ACC112 (cell line): Measurements from ENCODE around the gene PTPRM.

ENCODE experiments used
- H2AFZ ChIP-seq: fragments of 200-600 bp; sonication (generic); one replicate; pipeline ENCODE4 v1.6.0; 2017; ENCODE audit warnings: antibody characterized with exemption, low read length; ENCODE audit not compliant: unreplicated experiment
- H3K27ac ChIP-seq: fragments of 200-600 bp; sonication (generic); 2 replicates; pipeline ENCODE4 v1.5.1; 2014; ENCODE audit warnings: low read depth, mild to moderate bottlenecking, antibody characterized with exemption, low read length, moderate library complexity
- H3K27me3 ChIP-seq: fragments of 200-600 bp; sonication (generic); 2 replicates; pipeline ENCODE4 v1.6.1; 2014; ENCODE audit warnings: mild to moderate bottlenecking, antibody characterized with exemption, low read length, moderate library complexity, mixed read lengths; ENCODE audit not compliant: insufficient read depth
- H3K36me3 ChIP-seq: fragments of 200-600 bp; sonication (generic); 2 replicates; pipeline ENCODE4 v1.6.1; 2016; ENCODE audit warnings: mild to moderate bottlenecking, antibody characterized with exemption, low read length, moderate library complexity, mixed read lengths; ENCODE audit not compliant: insufficient read depth
- H3K4me1 ChIP-seq: fragments of 200-600 bp; sonication (generic); one replicate; pipeline ENCODE4 v1.6.1; 2016; ENCODE audit warnings: low read length, mixed read lengths; ENCODE audit not compliant: insufficient read depth, unreplicated experiment, control insufficient read depth
- H3K4me3 ChIP-seq: fragments of 200-600 bp; sonication (generic); 2 replicates; pipeline ENCODE4 v1.5.1; 2014; ENCODE audit warnings: mild to moderate bottlenecking, low read depth, low read length
- H3K79me2 ChIP-seq: fragments of 200-600 bp; sonication (generic); one replicate; pipeline ENCODE4 v1.6.0; 2016; ENCODE audit warnings: low read length; ENCODE audit not compliant: control insufficient read depth, unreplicated experiment, insufficient read depth

Gene PTPRM

DNA sequence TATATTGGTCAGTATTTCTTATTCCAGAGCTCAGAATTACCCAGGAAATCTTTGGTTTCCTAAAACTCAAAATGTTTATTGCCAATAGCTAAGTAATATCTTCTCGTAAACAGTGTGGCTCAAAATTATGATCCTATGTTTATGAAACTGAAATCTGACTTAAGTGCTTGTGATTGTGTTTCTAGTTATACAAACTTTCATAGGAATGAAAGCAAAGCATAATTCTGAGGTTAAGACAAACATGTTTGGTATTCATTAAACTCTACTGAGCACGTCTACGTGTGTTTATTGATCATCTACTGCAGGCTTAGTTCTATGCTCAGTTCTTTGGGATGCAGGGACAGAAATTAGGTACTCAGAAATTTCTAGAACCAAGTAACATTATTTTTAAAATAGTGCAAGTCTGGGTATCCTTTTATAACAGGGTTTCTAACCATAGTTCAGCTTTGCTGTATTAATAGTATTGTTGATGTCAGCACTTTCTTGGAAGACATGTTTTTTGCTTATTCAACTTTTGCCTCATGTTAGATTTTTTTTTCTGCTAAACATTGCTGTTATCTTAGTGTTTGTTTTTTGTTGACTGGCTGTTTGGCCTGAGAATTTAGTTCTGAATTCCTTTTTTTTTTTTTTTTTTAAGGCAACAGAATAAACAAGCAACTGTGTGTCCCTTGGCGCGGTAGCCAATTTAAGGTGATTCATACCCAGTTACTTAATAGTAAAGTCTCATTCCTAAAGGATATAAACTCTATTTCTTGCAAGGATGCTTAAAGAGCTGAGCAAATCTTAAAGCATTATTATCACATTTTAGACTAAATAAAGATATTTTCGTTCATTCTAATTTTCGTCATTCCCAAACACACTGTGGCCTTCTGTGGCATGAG lies 31.3 kb downstream of the PTPRM start:
- H3K27ac ChIP-seq: peak overlapping the region; percentile 13; the same call in 1 of the 2 replicates
- H3K27me3 ChIP-seq: no peaks in the 10 kb centered on the region
- H3K79me2 ChIP-seq: peaks cover 47% of the 10 kb centered on the region
- H3K4me1 ChIP-seq: peaks cover 43% of the 10 kb centered on the region
- no peaks in the 10 kb centered on the region for H3K36me3 ChIP-seq
- H2AFZ ChIP-seq: no peak overlapping the region
- H3K4me3 ChIP-seq: no peak overlapping the region

- H2AFZ ChIP-seq: no peak overlapping the region
- H3K79me2 ChIP-seq: peaks cover 47% of the 10 kb centered on the region
- H3K36me3 ChIP-seq: no peaks in the 10 kb centered on the region
- H3K4me1 ChIP-seq: peaks cover 43% of the 10 kb centered on the region
- no peak overlapping the region for H3K27ac ChIP-seq
- H3K4me3 ChIP-seq: no peak overlapping the region
- H3K27me3 ChIP-seq: no peaks in the 10 kb centered on the region
Measured at GRCh38 chr18:7600036-7600435, 32.9 kb downstream of the PTPRM start.

DNA sequence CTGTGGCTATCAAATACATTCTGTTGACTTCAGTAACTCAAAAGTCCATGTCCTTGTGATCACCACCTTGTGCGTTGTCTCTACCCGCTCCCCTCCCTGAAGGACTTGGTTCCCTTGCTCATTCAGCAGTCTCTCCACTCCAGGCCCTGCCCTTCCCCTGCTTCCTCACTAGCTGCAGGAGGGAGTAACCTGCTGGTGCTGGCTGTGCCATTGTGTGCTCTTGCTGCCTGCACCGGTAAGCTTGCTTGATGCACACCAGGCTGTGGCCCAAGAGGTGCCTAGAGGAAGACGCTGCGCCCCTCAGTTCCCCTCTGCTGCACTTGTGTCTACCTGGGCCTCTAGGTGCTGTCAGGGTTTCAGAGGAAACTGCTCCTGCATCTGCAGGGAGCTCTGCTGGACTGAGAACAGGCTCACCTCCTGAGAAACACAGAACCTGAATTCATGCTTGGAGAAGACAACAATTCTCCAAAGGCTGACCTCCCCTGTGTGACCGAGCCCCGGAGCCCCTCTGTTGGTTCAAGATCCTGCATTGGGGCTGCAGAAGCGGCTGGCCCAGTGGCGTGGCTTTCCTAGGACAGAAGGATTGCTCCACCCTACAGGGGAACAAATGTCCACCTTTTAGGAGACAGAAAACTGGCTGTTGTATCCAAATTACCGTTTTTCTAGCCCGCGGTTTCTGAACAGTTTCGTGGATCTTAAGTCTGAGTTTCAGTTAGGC lies 33.6 kb downstream of the PTPRM start:
- H3K27me3 ChIP-seq: no peaks in the 10 kb centered on the region
- H2AFZ ChIP-seq: no peak overlapping the region
- H3K4me3 ChIP-seq: no peak overlapping the region
- H3K27ac ChIP-seq: no peak overlapping the region
- H3K79me2 ChIP-seq: peaks cover 50% of the 10 kb centered on the region
- no peaks in the 10 kb centered on the region for H3K36me3 ChIP-seq
- peaks cover 42% of the 10 kb centered on the region for H3K4me1 ChIP-seq

GRCh38 chr18:7601246-7601615 lies 34.1 kb downstream of the PTPRM start:
- H3K4me1 ChIP-seq: peaks cover 37% of the 10 kb centered on the region
- H2AFZ ChIP-seq: no peak overlapping the region
- peaks cover 53% of the 10 kb centered on the region for H3K79me2 ChIP-seq
- no peak overlapping the region for H3K27ac ChIP-seq
- no peaks in the 10 kb centered on the region for H3K36me3 ChIP-seq
- no peak overlapping the region for H3K4me3 ChIP-seq
- no peaks in the 10 kb centered on the region for H3K27me3 ChIP-seq

DNA sequence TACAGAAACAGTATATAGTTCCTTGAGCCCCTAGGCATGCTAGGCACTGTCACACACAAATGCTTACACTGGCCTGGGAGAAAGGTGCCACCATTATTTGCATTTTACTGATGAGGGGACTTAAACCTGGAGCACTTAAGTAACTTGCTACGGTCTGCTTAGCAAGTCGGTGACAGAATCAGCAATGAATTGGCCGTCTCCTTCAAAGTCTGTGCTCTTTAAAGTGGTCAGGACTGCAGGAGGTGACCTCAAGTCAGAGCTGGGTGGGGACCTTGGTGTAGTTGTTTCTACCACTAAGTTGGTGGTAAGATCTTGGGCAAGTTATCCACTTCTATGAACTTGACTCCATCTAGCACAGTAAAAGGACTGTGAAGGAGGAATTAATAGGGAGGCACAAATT lies 34.8 kb downstream of the PTPRM start:
- H3K36me3 ChIP-seq: no peaks in the 10 kb centered on the region
- no peak overlapping the region for H3K4me3 ChIP-seq
- H3K27me3 ChIP-seq: no peaks in the 10 kb centered on the region
- no peak overlapping the region for H2AFZ ChIP-seq
- H3K27ac ChIP-seq: no peak overlapping the region
- peaks cover 37% of the 10 kb centered on the region for H3K4me1 ChIP-seq
- peaks cover 57% of the 10 kb centered on the region for H3K79me2 ChIP-seq

DNA sequence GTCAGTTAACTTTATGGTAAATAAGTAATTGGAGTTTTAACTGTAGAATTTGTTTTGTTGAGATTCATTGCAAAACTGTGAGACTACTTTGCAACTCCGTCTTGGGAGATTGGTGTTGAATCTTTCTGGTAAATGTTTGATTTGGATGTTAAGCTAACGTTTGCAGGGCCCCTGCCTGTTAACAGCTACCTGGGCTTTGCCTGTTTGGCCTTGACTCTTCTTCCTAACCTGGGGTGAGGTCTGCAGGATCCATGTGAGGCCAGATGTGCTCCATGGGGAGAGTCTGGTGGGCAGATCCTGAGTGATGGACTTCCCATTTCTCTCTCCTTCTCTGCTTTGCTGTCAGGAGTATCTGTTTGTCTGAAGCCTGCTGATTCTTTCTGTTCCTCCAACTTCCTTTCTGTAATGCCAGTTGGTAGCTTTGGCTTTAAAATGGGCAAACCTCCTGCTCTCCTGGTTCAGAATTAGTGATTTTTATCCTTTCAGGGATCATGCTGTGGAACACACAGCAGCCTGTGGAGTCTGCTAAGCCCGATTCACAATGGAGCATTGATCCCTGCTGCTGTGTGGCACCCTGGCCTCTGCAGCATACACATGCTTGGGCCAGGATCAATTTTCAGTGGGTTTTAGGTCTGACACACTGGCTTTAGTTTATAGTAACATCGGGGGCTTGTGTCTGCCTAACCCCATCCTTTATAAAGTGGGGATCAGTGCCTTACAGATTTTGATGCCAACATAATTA lies 36.3 kb downstream of the PTPRM start:
- Histone ChIP-seq H2AFZ (no peak overlapping the region), H3K4me3 (no peak overlapping the region), H3K4me1 (peaks cover 34% of the 10 kb centered on the region), H3K27me3 (no peaks in the 10 kb centered on the region), H3K27ac (no peak overlapping the region), H3K36me3 (no peaks in the 10 kb centered on the region), H3K79me2 (peaks cover 66% of the 10 kb centered on the region)

GRCh38 chr18:7604361-7604760 lies 37.2 kb downstream of the PTPRM start:
- Histone ChIP-seq H3K36me3 (no peaks in the 10 kb centered on the region), H3K79me2 (peaks cover 73% of the 10 kb centered on the region), H3K4me3 (no peak overlapping the region)

GRCh38 chr18:7605705-7606104 lies 38.6 kb downstream of the PTPRM start:
- H3K79me2 ChIP-seq: peaks cover 75% of the 10 kb centered on the region
- H3K4me3 ChIP-seq: no peak overlapping the region
- H2AFZ ChIP-seq: no peak overlapping the region
- H3K27ac ChIP-seq: no peak overlapping the region
- H3K27me3 ChIP-seq: no peaks in the 10 kb centered on the region
- H3K36me3 ChIP-seq: no peaks in the 10 kb centered on the region
- H3K4me1 ChIP-seq: peaks cover 36% of the 10 kb centered on the region

More at GRCh38 chr18:7604361-7604760, 37.2 kb downstream of the PTPRM start:
- H3K27me3 ChIP-seq: no peaks in the 10 kb centered on the region
- H2AFZ ChIP-seq: no peak overlapping the region
- peaks cover 36% of the 10 kb centered on the region for H3K4me1 ChIP-seq
- no peak overlapping the region for H3K27ac ChIP-seq

GRCh38 chr18:7607540-7608173 lies 40.5 kb downstream of the PTPRM start:
- Histone ChIP-seq H3K4me1 (peaks cover 23% of the 10 kb centered on the region), H3K4me3 (no peak overlapping the region; the same call in 1 of the 2 replicates), H2AFZ (no peak overlapping the region), H3K27me3 (no peaks in the 10 kb centered on the region), H3K27ac (peak overlapping the region; percentile 53; the same call in 1 of the 2 replicates), H3K79me2 (peaks cover 74% of the 10 kb centered on the region), H3K36me3 (no peaks in the 10 kb centered on the region)

DNA sequence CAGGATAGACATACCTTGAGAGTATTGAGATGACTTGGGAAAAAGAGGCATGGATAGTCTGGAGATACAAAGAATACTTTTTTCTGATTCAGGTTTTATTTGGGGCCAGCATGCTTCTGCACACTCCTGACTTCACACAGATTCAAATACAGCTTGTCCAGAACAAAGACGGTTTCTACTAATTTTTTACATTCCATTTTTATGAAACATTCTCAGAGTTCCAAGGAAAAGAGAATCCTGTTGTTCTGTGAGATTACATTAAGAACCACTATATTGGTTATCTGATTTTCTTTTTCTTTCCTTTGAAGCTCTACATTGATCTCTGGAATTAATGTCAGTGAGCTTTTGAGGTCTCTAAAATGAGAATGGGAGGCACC lies 41.0 kb downstream of the PTPRM start:
- Histone ChIP-seq H2AFZ (no peak overlapping the region), H3K4me1 (peaks cover 23% of the 10 kb centered on the region), H3K36me3 (no peaks in the 10 kb centered on the region), H3K27me3 (no peaks in the 10 kb centered on the region), H3K27ac (peak overlapping the region; percentile 53), H3K79me2 (peaks cover 76% of the 10 kb centered on the region), H3K4me3 (peak overlapping the region; percentile 48)
